ENCODE measurements around the gene TRMT112.

TRMT112 gene

DNA sequence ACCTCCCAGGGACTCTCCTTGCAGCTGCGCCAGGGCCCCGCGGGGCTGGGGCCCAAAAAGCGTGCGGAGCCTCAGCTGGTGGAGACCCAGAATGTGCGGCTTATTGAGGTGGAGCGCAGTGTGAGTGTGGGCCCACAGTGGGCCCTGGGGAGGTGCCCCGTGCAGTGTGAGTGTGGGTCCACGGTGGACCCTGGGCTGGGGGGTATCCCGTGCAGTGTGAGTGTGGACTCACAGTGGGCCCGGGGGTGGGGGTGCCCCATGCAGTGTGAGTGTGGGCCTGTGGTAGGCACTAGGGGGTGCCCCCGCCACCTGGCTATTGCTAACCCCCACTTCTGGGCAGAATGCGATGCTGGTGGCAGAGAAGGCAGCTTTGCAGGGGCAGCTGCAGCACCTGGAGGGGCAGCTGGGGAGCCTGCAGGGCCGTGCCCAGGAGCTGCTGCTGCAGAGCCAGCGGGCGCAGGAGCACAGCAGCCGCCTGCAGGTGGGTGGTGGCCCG, 33.8 kb upstream of the TRMT112 start:
- DNase-seq (ENCODE audit: low read depth), result no peak

- DNase-seq (ENCODE audit: low read depth), result no peak
Measured at GRCh38 chr11:64349404-64349803, 32.0 kb upstream of the TRMT112 start.

- no peak for DNase-seq (ENCODE audit: low read depth)
Measured at GRCh38 chr11:64349025-64349387, 31.6 kb upstream of the TRMT112 start.

- peak; percentile 51 for DNase-seq (ENCODE audit: low read depth)
Measured at GRCh38 chr11:64348383-64349024, 31.1 kb upstream of the TRMT112 start.

GRCh38 chr11:64347193-64347867, 30.0 kb upstream of the TRMT112 start:
- no peak for DNase-seq (ENCODE audit: low read depth)

DNA sequence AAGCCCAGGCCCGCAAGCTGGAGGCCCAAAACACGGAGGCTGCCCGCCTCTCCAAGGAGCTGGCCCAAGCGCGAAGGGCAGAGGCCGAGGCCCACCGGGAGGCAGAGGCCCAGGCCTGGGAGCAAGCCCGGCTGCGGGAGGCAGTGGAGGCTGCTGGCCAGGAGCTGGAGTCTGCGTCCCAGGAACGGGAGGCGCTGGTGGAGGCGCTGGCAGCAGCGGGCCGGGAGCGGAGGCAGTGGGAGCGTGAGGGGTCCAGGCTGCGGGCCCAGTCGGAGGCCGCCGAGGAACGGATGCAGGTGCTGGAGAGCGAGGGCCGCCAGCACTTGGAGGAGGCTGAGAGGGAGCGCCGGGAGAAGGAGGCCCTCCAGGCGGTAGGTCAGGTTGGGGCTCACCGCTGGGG, 27.4 kb upstream of the TRMT112 start:
- DNase-seq (ENCODE audit: low read depth), result no peak

- no peak for DNase-seq (ENCODE audit: low read depth)
Measured at GRCh38 chr11:64343767-64344559, 26.6 kb upstream of the TRMT112 start.

- no peak for DNase-seq (ENCODE audit: low read depth)
Measured at GRCh38 chr11:64342869-64343745, 25.7 kb upstream of the TRMT112 start.

- peak; percentile 68 for DNase-seq (ENCODE audit: low read depth)
Measured at GRCh38 chr11:64341851-64342791, 24.8 kb upstream of the TRMT112 start.

DNA sequence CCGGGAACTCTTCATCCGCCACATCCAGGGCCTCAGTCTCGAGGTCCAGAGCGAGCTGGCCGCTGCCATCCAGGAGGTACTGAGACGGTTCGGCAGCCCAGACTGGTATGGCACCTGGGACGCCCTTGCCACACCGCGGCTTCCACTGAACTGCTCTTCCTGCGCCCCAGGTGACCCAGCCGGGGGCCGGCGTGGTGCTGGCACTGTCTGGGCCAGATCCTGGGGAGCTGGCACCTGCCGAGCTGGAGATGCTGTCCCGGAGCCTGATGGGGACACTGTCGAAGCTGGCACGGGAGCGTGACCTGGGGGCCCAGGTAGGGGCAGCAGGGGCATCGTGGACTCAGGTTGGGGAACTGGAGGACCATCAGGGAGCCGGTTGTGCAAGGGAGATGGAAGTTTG, 24.1 kb upstream of the TRMT112 start:
- DNase-seq (ENCODE audit: low read depth), result no peak

DNA sequence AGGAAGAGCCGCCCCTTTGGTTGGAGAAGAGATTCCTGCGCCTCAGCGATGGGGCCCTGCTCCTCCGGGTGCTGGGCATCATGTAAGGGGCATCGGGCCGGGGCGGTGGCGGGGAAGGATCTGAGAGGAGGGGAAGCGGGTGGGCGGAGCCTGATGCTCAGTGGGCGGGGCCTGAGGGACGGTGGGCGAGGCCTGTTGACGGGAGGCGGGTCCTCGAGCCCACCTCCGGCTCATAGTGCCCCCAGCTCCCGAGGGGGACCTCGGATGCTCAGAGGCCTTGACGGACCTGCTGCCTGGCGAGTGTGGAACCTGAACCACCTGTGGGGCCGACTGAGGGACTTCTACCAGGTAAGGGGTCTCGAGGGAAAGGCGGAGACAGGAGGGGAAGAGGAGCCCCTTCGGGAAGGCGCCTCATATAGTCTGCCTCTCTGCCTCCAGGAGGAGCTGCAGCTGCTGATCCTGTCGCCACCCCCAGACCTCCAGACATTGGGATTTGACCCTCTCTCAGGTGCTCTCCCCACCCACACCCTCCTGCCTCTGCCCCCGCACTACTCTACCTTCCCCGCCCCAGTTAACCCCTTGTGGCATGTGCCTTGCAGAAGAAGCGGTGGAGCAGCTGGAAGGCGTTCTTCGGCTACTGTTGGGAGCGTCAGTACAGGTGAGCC, 23.4 kb upstream of the TRMT112 start:
- DNase-seq (ENCODE audit: low read depth), result no peak

DNA sequence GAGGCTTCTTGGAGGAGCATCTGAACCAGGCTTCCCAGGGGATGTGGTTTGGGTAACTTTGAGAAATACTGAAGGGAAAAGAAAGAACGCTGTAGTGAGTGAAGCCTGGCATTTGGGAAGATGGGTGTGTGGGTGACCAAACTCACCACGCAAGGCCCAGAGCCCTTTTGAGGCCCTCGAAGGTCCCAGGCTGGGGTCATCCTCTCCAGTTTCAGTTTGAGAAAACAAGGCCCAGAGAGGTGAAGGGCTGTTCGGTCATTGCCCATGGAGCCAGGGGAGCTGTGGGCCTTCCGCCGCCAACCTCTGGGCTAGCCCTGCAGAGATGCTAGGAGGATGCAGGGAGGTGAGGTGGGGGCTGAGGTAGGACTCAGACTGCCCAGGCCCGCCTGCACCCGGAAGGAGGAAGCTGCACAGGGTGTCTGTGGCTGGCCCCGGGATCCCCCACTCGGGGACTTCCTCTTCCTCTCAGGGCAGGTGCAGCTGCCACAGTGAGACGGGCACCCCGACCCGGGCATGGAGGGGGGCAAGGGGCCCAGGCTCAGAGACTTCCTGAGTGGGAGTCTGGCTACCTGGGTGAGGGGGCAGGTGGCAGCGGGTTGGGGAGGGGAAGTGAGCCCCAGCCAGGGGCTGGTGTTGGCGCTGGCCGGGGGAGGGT, 22.5 kb upstream of the TRMT112 start, which contains the start of gene CCDC88B:
Gene CCDC88B (plus strand): TSS at position 451 of the 655 bp plus-strand sequence. CDS start 63 bp downstream, at position 514.
- no peak for DNase-seq (ENCODE audit: low read depth)

DNA sequence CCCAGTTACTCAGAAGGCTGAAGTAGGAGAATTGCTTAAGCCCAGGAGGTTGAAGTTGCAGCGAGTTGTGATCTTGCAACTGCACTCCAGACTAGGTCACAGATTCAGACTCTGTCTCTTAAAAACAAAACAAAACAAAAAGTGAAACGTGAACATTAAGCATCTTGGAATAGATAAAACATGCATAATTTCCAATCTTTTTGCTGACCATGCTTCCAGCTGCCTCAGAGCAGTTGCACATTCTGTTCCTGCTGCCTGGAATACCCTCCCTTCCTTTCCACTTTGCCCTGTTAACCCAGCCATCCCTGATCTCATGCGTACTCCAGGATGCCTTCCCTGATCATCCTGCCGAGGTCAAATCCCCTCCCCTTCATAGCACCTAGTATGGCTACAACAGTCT, 21.9 kb upstream of the TRMT112 start:
- DNase-seq (ENCODE audit: low read depth), result no peak

DNA sequence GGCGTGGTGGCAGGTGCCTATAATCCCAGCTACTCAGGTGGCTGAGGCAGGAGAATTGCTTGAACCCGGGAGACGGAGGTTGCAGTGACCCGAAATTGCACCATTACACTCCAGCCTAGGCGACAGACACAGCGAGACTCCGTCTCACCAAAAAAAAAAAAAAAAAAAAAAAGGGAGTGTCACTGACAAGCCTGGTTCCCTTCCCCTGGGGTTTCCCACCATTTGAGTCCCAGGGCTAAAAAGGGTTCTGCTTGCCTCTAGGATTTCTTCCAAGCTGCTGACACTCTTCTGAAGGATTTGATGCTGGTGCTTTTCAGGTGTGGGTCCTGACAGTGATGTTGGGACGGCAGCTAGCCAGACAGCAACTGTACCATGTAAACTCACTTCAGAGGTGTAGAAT, 21.4 kb upstream of the TRMT112 start:
- DNase-seq (ENCODE audit: low read depth), result no peak

DNA sequence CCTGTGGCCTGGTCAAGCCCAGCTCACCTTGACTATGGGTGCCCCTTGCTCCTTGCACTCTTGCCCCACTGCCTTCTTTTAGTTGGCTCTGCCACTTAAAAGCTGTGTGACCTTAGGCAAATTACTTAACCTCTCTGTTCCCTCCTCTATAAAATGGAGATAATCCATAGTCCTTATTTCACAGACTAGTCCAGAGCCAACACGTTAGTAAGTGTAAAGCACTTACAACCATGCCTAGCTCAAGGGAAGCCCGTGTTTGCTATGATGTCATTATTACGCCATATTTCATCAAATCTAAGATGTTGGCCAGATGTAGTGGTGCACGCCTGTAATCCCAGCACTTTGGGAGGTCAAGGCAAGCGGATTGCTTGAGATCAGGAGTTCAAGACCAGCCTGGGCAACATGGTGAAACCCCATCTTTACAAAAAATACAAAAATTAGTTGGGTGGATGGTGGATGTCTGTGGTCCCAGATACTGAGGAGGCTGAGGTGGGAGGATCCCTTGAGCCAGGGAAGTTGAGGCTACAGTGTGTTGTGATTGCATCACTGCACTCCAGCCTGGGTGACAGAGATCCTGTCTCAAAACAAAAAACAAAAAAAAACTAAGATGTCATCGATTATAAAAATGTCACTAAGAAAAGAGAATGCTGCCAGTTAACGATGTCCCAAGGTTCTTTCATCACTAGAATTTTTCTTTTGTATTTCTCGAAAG, 20.3 kb upstream of the TRMT112 start:
- DNase-seq (ENCODE audit: low read depth), result no peak

GRCh38 chr11:64334764-64335735, 17.7 kb upstream of the TRMT112 start:
- DNase-seq (ENCODE audit: low read depth), result peak; percentile 47

DNA sequence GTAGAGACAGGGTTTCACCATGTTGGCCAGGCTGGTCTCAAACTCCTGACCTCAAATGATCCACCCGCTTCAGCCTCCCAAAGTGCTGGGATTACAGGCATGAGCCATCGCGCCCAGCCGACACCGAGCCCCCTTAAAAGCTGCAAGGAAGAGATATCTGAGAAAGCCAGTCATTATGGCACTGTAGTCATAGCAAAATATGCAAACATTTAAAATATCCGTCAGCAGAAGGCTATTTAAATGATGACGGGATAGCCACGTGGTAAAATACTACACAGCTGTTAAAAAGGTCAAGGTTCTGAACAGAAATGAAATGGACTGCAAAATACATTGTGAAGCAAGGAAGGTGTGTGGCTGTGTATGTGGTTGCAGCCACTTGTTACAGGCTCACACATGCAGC, 16.2 kb upstream of the TRMT112 start:
- no peak for DNase-seq (ENCODE audit: low read depth)

Measured in fibroblast of the conjunctiva (primary cell).